GM10248 (cell line): ENCODE results near the gene MAPK9.

Experiments
- CTCF ChIA-PET: fragments of 300-600 bp; sonication (Branson Sonifier 250); formaldehyde crosslinking; extraction: SDS; loops from one replicate; lab custom pipeline; 2021; ENCODE audit warnings: antibody characterized with exemption; lab: Yijun Ruan, JAX
- POLR2A ChIA-PET: fragments of 350-650 bp; sonication (Branson Sonifier 250); formaldehyde crosslinking; extraction: SDS; loops from one replicate; lab custom pipeline; 2020; ENCODE audit warnings: antibody characterized with exemption; lab: Yijun Ruan, JAX
- DNase-seq: peaks from one replicate; pipeline ENCODE4 v3.0.0; 2012; ENCODE audit errors: extremely low spot score
- CTCF ChIP-seq: IDR thresholded peaks from 2 replicates; pipeline ENCODE4 v1.5.1; 2012; ENCODE audit warnings: mild to moderate bottlenecking, low read depth; ENCODE audit errors: extremely low read depth, missing control alignments, control extremely low read depth

MAPK9 gene

GRCh38 chr5:180318456-180319089 lies 26.7 kb upstream of the MAPK9 start:
- DNase-seq: no peak
- no peak for TF ChIP-seq CTCF
- ChIA-PET CTCF (interaction anchor here (1.1 to 4.6 kb wide), 4 partner anchors 10 to 25 kb away, joined by 3 to 29 read pairs (median 13); no protein-coding TSS in a partner anchor), POLR2A (no interaction called here)

GRCh38 chr5:180316586-180316985 lies 24.7 kb upstream of the MAPK9 start:
- no peak for DNase-seq
- TF ChIP-seq CTCF: no peak
- POLR2A ChIA-PET: no interaction called here
- CTCF ChIA-PET: interaction anchor here (0.8 to 4.6 kb wide), 10 partner anchors 8 to 515 kb away, joined by 3 to 42 read pairs (median 8); partner anchors contain the start of gene MAPK9

GRCh38 chr5:180315762-180316212 lies 23.9 kb upstream of the MAPK9 start:
- DNase-seq: peak; percentile 80
- peak; percentile 70 for TF ChIP-seq CTCF
- POLR2A ChIA-PET: no interaction called here
- CTCF ChIA-PET: interaction anchor here (0.8 to 4.6 kb wide), 16 partner anchors 8 to 514 kb away, joined by 3 to 42 read pairs (median 5); partner anchors contain the start of gene MAPK9

- POLR2A ChIA-PET: no interaction called here
- TF ChIP-seq CTCF: no peak
- CTCF ChIA-PET: interaction anchor here (0.7 to 4.6 kb wide), 6 partner anchors 9 to 29 kb away, joined by 3 to 42 read pairs (median 20); partner anchors contain the start of gene MAPK9
- no peak for DNase-seq
Measured at GRCh38 chr5:180313677-180314505, 22.0 kb upstream of the MAPK9 start.

GRCh38 chr5:180311216-180311615 lies 19.3 kb upstream of the MAPK9 start:
- TF ChIP-seq CTCF: no peak
- POLR2A ChIA-PET: no interaction called here
- CTCF ChIA-PET: interaction anchor here (1.2 to 1.6 kb wide), 2 partner anchors 18 to 20 kb away, joined by 4 to 5 read pairs; no protein-coding TSS in a partner anchor
- no peak for DNase-seq

GRCh38 chr5:180306796-180307195 lies 14.9 kb upstream of the MAPK9 start:
- TF ChIP-seq CTCF: no peak
- POLR2A ChIA-PET: no interaction called here
- CTCF ChIA-PET: interaction anchor here (4.1 to 9.3 kb wide), 3 partner anchors 9 to 22 kb away, joined by 29 to 50 read pairs (median 31); no protein-coding TSS in a partner anchor
- DNase-seq: no peak
